HG03159 (cell line): ENCODE data around the gene OBP2A.

Experiments
- ATAC-seq: cut with Tn5 transposase; IDR thresholded peaks from one replicate; pipeline ENCODE4 v1.9.1; 2021; ENCODE audit warnings: mild to moderate bottlenecking, moderate library complexity; ENCODE audit not compliant: unreplicated experiment

The OBP2A gene

DNA sequence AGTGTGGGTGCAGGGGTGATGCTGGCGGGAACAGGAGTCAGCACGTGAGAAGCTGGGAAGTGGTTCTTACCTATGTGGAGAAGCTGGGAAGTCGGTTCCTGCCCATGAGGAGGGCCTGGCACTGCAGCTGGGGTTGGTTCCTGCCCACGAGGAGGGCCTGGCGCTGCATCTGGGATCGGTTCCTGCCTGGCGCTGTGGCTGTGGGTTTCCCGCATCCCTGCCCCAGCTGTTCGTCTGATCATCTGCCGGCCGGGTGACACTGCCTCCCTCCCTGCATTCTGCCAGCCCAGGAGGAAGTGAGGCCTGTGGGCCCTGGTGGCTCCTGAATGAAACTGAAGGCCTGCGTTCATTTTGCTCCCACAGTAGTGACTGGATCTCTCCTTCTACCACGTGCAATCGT lies 5.1 kb downstream of the OBP2A start:
- ATAC-seq = no peak

GRCh38 chr9:135551456-135551855 lies 5.5 kb downstream of the OBP2A start:
- no peak for ATAC-seq

DNA sequence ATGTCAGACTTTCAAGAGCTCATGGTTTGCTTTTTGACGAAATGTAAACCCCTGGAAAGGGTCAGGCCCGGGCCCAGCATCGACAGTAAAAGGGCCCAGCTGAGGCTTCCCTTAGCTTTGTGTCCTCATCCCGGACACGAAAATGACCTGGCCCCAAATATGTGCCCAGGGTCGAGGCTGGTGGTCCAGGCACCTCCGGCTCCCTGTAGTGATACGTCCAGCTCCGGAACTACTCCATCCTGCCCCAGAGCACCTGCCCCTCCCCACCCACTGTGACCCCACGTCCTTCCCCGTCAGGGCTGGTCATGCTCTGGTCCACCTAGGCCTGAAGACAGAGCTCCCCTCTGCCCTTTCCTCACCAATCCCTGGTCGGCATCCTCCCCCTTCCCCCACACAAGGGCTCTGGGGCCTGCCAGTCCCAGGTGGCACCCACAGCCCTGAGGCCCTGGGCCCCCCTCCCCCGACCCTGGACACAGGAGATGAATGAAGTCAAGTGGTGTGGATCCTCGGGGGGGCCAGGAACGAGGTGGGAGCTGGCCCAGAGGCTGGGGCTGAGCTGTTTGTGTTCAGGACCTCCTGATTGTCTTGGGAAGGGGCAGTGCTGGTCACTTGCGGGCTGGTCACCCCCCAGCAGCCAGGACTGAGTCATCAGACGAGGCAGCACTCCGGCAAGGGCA lies 6.2 kb downstream of the OBP2A start:
- no peak for ATAC-seq

DNA sequence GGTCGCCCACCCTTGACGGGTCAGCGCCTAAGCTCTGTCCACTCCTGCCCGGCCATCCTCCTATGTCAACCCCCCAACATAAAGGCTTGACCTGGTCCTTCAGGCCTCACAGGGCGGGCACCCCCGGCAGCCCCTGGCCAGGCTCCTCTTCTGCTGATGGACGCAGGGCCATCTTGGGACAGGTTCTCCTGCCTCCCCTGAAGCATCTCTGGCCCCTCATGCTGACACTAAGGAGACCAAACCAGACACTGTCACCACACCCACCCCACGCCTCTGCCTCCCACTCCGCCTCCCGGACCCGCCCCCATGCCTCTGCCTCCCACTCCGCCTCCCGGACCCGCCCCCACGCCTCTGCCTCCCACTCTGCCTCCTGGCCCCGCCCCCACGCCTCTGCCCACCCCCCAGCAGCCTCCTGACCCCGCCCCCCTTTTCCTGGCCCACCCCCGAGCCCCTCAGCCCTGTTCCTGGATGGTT lies 6.8 kb downstream of the OBP2A start:
- no peak for ATAC-seq

- no peak for ATAC-seq
Measured at GRCh38 chr9:135554718-135555117, 8.8 kb downstream of the OBP2A start.

DNA sequence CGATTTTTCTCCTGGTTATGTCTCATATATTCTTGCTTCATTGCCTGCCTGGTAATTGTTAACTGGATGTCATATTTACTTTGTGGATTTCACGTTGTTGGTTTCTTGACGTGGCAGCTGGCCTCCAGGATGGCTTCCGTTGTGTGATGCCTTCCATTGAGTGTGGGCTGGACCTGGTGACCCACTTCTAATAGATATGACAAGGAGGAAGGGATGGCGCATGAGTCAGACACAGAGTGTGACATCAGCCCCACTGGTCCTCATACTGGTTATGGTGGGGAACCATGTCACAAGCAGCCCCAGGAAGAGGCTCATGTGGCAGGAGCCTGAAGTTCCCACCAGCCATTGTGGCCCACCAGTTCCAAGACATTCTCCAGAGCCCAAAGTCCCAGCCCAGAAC lies 9.3 kb downstream of the OBP2A start:
- no peak for ATAC-seq

- no peak for ATAC-seq
Measured at GRCh38 chr9:135555910-135556309, 10.0 kb downstream of the OBP2A start.

DNA sequence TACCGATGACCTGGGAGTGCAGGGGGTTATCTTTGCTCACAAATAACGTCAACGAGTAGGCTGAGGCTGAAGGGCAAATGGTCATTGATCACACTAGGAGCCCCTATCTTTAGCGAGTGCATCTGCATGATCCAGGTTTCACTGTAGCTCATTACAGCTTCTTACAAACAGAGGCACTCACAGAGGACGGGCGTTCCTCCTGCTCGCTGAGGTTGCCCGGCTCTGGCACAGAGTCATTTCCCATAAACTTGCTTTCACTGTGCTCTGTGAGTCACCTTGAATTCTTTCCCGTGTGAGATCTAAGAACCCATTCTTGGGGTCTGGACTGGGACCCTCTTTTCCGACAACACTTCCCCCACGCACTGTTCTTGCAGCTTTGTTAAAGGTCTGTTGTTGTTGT lies 13.7 kb downstream of the OBP2A start:
- ATAC-seq = no peak

DNA sequence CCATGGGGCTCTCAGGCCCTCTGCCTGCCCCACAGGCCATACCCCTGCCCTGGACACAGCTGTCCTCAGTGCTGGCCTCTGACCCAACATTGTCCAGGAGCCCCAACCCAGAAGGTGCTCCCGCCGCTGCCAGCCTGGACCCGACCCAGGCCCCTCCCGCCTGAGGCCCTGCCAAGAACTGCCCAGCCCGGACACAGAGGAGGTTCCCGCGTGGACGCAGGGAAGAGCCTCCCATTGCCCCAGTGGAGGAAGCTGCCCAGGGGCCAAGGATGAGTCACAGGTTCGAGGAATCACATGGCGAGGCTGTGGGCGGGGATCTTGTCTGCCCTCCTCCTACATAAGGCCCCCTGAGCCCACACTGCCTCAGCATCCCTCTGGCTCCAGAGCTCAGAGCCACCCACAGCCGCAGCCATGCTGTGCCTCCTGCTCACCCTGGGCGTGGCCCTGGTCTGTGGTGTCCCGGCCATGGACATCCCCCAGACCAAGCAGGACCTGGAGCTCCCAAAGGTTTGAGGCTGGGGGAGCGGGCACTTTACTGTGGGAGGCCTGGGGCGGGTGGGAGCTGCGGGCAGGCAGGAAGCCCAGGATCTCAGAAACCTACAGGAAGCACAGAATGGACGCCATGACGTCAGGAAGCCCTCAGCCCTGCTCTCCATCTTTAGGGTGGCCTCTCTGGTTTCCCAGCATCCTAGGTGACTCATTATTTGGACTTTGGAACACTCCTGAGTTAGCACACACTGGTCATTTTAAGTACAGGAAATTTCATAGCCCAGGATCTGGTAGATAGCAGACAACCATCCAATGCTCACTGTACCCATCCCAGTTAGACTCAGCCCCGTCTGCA lies 15.7 kb downstream of the OBP2A start, which contains the start of gene PAEP:
PAEP (plus strand) TSS at position 366 of the 844 bp plus-strand sequence.
- ATAC-seq = no peak

GRCh38 chr9:135562235-135562745 lies 16.4 kb downstream of the OBP2A start:
- no peak for ATAC-seq

DNA sequence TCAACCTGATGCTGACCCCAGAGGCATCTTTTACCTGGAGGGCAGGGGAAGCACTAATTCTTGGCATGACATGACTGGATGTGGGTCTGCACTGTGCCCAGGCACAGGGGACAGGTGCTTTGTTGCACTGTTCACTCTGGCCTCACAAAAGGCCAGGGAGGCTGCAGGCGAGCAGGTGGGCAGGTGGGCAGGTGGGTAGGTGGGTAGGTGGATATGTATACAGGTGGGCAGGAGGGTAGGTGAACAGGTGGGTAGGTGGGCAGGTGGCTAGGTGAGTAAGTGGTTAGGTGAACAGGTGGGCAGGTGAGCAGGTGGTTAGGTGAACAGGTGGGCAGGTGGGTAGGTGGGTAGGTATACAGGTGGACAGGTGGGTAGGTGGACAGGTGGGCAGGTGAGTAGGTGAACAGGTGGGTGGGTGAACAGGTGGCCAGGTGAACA lies 17.1 kb downstream of the OBP2A start:
- no peak for ATAC-seq

GRCh38 chr9:135563858-135564257 lies 17.9 kb downstream of the OBP2A start:
- ATAC-seq = no peak

- no peak for ATAC-seq
Measured at GRCh38 chr9:135565141-135565628, 19.3 kb downstream of the OBP2A start.

DNA sequence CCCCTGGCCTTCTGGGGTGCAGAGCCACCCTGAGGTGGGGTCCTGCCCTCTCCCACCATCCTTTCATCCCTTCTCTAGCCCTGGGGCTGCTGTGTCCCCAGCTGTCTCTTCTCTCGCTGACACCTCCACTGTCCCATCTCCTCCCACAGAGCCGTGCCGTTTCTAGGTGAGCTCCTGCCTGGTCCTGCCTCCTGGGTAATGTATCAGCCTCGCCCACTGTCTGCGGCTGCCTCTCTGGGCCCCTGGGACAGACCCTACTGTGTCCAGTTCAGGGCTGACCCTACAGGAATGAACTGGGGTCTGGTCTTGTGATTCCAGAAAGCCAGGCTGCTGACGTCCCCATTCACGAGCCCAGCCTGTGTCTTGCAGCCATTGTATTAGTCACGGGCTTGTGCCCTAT lies 19.7 kb downstream of the OBP2A start:
- ATAC-seq = no peak

- no peak for ATAC-seq
Measured at GRCh38 chr9:135566552-135566951, 20.6 kb downstream of the OBP2A start.

GRCh38 chr9:135567311-135567710 lies 21.4 kb downstream of the OBP2A start:
- ATAC-seq = no peak

- ATAC-seq = no peak
Measured at GRCh38 chr9:135568026-135568425, 22.1 kb downstream of the OBP2A start.

DNA sequence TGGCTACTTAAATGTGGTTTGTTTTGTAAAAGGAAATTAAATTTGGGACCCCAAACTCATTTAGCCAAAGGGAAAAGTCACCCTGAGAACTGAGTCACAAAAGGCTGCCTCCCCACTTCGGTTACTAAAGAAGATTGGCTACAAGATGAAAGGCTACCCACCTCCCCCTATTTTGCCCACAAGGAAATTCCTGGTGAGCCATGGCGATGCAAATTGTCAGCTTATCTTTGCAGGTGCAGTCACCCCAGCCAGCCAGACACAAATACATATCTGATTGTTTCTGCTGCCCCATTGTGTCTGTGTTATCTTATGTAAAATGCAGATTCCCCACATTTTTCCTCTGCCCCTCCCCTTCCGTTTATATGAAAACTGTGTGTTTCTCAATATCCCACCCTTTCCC lies 24.5 kb downstream of the OBP2A start:
- no peak for ATAC-seq

DNA sequence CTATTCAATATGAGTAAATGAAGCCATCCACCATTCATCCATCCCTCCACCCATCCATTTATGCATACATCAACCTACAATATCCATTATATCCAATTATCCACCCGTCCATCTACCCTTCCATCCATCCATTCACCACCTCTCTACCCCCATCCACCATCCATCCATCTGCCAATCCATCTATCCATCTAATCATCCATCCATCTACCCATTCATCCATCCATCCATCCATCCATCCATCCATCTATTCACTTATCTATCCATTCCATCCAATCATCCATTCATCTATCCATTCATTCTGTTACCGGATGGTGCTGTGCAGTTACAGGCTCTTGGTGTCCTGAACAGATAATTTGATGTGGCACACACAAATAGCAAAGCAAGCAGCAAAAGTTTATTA lies 26.3 kb downstream of the OBP2A start:
- ATAC-seq = no peak

- ATAC-seq = no peak
Measured at GRCh38 chr9:135573124-135573523, 27.2 kb downstream of the OBP2A start.

DNA sequence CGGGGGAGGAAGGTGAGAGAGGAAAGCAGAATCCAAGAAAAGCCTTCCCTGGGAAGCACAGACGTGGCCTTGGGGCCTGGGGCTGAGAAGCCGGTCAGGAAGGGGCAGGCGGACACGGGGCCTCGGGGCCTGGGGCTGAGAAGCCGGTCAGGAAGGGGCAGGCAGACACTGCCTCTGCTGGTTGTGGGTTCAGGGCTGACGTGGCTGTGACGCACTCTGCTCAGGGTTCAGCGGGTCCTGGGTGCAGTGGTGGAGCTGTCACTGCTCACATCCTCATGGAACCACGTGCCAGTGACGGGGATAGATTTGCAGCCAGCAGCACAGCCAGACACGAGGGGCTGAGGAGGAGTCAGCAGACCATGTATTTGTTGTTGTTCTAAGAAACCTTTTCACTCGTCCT lies 28.4 kb downstream of the OBP2A start:
- no peak for ATAC-seq

DNA sequence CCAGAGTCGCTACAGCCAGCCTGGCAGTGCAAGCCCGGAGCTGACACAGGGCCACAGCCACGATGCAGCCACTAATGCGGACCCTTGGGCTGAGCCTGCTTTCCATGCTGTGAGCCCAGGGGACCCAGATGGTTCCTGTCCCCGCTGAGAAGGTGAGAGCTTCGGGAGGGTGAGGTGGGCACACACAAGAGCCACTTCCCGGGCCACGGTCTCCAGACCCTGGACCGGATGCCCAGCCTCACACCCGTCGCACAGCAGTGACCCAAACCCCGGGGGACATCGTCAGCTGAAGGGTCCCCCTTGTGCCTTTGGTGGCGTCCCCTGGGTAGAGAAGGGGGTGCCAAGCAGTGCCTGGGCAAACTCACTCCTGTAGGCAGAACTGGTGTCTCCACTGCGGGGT lies 29.0 kb downstream of the OBP2A start:
- ATAC-seq = no peak
